ENCODE data around the gene CHIT1. TPM values are rescaled to one million over a fixed set of nuclear protein-coding genes. Genes with fewer than 3 reads are reported as not detected.

Gene CHIT1
- total RNA-seq, 2 experiments from 2014 or later = 0.58 to 1.1 TPM

- Mint-ChIP-seq H3K36me3 (ENCODE audit: low read depth) (no peaks in the 10 kb centered on the region), H3K4me3 (peak overlapping the region; percentile 55), H3K27me3 (no peaks in the 10 kb centered on the region), H3K9me3 (no peaks in the 10 kb centered on the region), H3K4me1 (ENCODE audit: low read depth) (peaks cover 63% of the 10 kb centered on the region), H3K27ac (peak overlapping the region; percentile 85)
- peak; percentile 53 for ATAC-seq (ENCODE audit: poor library complexity)
- peak; percentile 86 to 97 (median 92) for DNase-seq
- Histone ChIP-seq H3K36me3 (ENCODE audit: insufficient read depth, low read length) (no peaks in the 10 kb centered on the region), H3K27ac (ENCODE audit: low read depth in 1 of 2, low read length in 2 of 2) (peak overlapping the region; percentile 33 to 73), H3K9me3 (ENCODE audit: control insufficient read depth in 1 of 2, insufficient read depth in 1 of 2, low read length in 2 of 2) (no peaks in the 10 kb centered on the region), H3K4me1 (ENCODE audit: insufficient read depth, low read length) (peaks cover 75% of the 10 kb centered on the region), H3K27me3 (ENCODE audit: control insufficient read depth in 1 of 2, insufficient read depth in 2 of 2, low read length in 2 of 2) (no peaks in the 10 kb centered on the region), H3K4me3 (ENCODE audit: low read length) (peak overlapping the region; percentile 49)
- TF ChIP-seq, protein P1, sequence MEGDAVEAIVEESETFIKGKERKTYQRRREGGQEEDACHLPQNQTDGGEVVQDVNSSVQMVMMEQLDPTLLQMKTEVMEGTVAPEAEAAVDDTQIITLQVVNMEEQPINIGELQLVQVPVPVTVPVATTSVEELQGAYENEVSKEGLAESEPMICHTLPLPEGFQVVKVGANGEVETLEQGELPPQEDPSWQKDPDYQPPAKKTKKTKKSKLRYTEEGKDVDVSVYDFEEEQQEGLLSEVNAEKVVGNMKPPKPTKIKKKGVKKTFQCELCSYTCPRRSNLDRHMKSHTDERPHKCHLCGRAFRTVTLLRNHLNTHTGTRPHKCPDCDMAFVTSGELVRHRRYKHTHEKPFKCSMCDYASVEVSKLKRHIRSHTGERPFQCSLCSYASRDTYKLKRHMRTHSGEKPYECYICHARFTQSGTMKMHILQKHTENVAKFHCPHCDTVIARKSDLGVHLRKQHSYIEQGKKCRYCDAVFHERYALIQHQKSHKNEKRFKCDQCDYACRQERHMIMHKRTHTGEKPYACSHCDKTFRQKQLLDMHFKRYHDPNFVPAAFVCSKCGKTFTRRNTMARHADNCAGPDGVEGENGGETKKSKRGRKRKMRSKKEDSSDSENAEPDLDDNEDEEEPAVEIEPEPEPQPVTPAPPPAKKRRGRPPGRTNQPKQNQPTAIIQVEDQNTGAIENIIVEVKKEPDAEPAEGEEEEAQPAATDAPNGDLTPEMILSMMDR (IDR thresholded peaks at IDR 0.05) = peak; percentile 97
- CTCF ChIA-PET = interaction anchor here (0.6 to 15.3 kb wide), 17 partner anchors 10 to 352 kb away, joined by 3 to 462 read pairs (median 6); partner anchors contain the start of gene BTG2
- POLR2A ChIA-PET = interaction anchor here (0.6 to 17.7 kb wide), 11 partner anchors 15 to 70 kb away, joined by 3 to 320 read pairs (median 10); partner anchors contain the start of gene BTG2
- intact Hi-C loops (cut with DNase I, micrococcal nuclease) = loop anchor here (1.0 to 10.0 kb wide), 9 partner anchors 13 to 589 kb away; partner anchors contain the start of genes BTG2 (in 2 of the 2), SNRPE (in 1 of the 2), ZBED6 (in 1 of the 2) and ZC3H11A (in 1 of the 2)
Observed at GRCh38 chr1:203273206-203273868, 43.9 kb upstream of the CHIT1 start.

DNA sequence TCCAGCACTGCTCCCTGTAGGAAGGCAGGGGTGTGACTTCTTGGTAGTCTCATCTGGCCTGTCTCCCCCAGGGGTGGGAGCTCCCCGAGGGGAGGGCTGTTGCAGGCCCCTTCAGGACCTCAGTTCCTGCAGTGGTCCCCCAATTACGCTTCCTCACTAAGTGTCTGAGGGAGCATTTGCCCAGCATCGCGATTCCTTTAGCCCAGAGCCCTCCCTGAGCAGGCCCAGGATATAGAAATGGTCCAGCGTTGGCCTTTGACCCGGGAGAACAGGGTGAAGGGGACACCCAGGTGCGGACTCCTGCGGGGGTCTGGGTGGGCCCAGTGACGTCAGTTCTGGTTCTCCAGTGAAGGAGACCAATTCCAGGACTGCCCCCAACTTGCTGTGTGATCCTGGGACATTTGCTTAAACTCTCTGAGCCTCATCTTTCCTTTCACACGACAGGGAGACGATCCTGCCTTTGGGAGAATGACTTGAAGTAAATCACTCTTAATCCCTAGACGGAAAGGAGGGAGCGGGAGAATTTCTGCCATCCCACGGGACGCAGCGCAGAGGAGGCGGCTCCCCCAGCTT is 43.2 kb upstream of the CHIT1 start:
- intact Hi-C loops (cut with DNase I, micrococcal nuclease) = loop anchor here (1.0 to 10.0 kb wide), 9 partner anchors 14 to 590 kb away; partner anchors contain the start of genes BTG2 (in 2 of the 2), SNRPE (in 1 of the 2), ZBED6 (in 1 of the 2) and ZC3H11A (in 1 of the 2)
- H3K27me3 Mint-ChIP-seq = no peaks in the 10 kb centered on the region
- CTCF ChIA-PET = interaction anchor here (0.6 to 15.3 kb wide), 17 partner anchors 10 to 353 kb away, joined by 3 to 462 read pairs (median 6); partner anchors contain the start of gene BTG2
- H3K4me1 ChIP-seq (ENCODE audit: insufficient read depth, low read length) = peaks cover 74% of the 10 kb centered on the region
- POLR2A ChIA-PET = interaction anchor here (0.7 to 17.7 kb wide), 10 partner anchors 16 to 71 kb away, joined by 3 to 320 read pairs (median 12); partner anchors contain the start of gene BTG2
- H3K9me3 ChIP-seq (ENCODE audit: control insufficient read depth in 1 of 2, insufficient read depth in 1 of 2, low read length in 2 of 2) = no peaks in the 10 kb centered on the region
- H3K27ac ChIP-seq (ENCODE audit: low read depth in 1 of 2, low read length in 2 of 2) = no peak overlapping the region
- no peaks in the 10 kb centered on the region for H3K27me3 ChIP-seq (ENCODE audit: control insufficient read depth in 1 of 2, insufficient read depth in 2 of 2, low read length in 2 of 2)
- TF ChIP-seq, protein P1 (IDR thresholded peaks at IDR 0.05) = no peak
- no peaks in the 10 kb centered on the region for H3K9me3 Mint-ChIP-seq
- peak overlapping the region; percentile 85 for H3K27ac Mint-ChIP-seq
- H3K36me3 Mint-ChIP-seq (ENCODE audit: low read depth) = no peaks in the 10 kb centered on the region
- ATAC-seq (ENCODE audit: poor library complexity) (no peak), DNase-seq (no peak)
- H3K4me3 Mint-ChIP-seq = no peak overlapping the region
- H3K4me1 Mint-ChIP-seq (ENCODE audit: low read depth) = peaks cover 61% of the 10 kb centered on the region
- H3K4me3 ChIP-seq (ENCODE audit: low read length) = no peak overlapping the region
- no peaks in the 10 kb centered on the region for H3K36me3 ChIP-seq (ENCODE audit: insufficient read depth, low read length)

- H3K4me1 Mint-ChIP-seq (ENCODE audit: low read depth) = peaks cover 61% of the 10 kb centered on the region
- H3K36me3 ChIP-seq (ENCODE audit: insufficient read depth, low read length) = no peaks in the 10 kb centered on the region
- no peaks in the 10 kb centered on the region for H3K27me3 Mint-ChIP-seq
- H3K4me3 ChIP-seq (ENCODE audit: low read length) = no peak overlapping the region
- POLR2A ChIA-PET = interaction anchor here (0.8 to 17.7 kb wide), 8 partner anchors 16 to 72 kb away, joined by 4 to 320 read pairs (median 18); partner anchors contain the start of gene BTG2
- H3K27ac ChIP-seq (ENCODE audit: low read depth in 1 of 2, low read length in 2 of 2) = no peak overlapping the region
- no peaks in the 10 kb centered on the region for H3K36me3 Mint-ChIP-seq (ENCODE audit: low read depth)
- H3K27ac Mint-ChIP-seq = no peak overlapping the region
- no peaks in the 10 kb centered on the region for H3K9me3 Mint-ChIP-seq
- DNase-seq (peak in 2 of 14 experiments; percentile 1 to 37), ATAC-seq (ENCODE audit: poor library complexity) (no peak)
- CTCF ChIA-PET = interaction anchor here (0.8 to 15.3 kb wide), 4 partner anchors 34 to 190 kb away, joined by 4 to 462 read pairs (median 155); partner anchors contain the start of gene BTG2
- no peaks in the 10 kb centered on the region for H3K9me3 ChIP-seq (ENCODE audit: control insufficient read depth in 1 of 2, insufficient read depth in 1 of 2, low read length in 2 of 2)
- intact Hi-C loops (cut with DNase I, micrococcal nuclease) = loop anchor here (2.0 to 10.0 kb wide), 3 partner anchors 231 to 590 kb away; partner anchors contain the start of genes SNRPE (in 1 of the 2), ZBED6 (in 1 of the 2) and ZC3H11A (in 1 of the 2)
- H3K4me1 ChIP-seq (ENCODE audit: insufficient read depth, low read length) = peaks cover 72% of the 10 kb centered on the region
- TF ChIP-seq, protein P1 (IDR thresholded peaks at IDR 0.05) = no peak
- no peak overlapping the region for H3K4me3 Mint-ChIP-seq
- no peaks in the 10 kb centered on the region for H3K27me3 ChIP-seq (ENCODE audit: control insufficient read depth in 1 of 2, insufficient read depth in 2 of 2, low read length in 2 of 2)
Observed at GRCh38 chr1:203271962-203272632, 42.6 kb upstream of the CHIT1 start.
